Glutamatergic neuron (in vitro differentiated cells): ENCODE measurements around the gene DEPDC4. TPM values are rescaled to one million over a fixed set of nuclear protein-coding genes. Genes with fewer than 3 reads are reported as not detected.

Source experiments
- DNase-seq: peaks from one replicate; pipeline ENCODE4 v3.0.0; 2022
- H3K27ac Mint-ChIP-seq: one replicate; pipeline ENCODE4 v1.8.0; 2020; ENCODE audit warnings: mild to moderate bottlenecking, mixed read lengths, inconsistent platforms; ENCODE audit not compliant: unreplicated experiment
- H3K27me3 Mint-ChIP-seq: one replicate; pipeline ENCODE4 v1.8.0; 2020; ENCODE audit warnings: mild to moderate bottlenecking, moderate library complexity, mixed read lengths, inconsistent platforms; ENCODE audit not compliant: unreplicated experiment
- H3K36me3 Mint-ChIP-seq: one replicate; pipeline ENCODE4 v1.8.0; 2020; ENCODE audit warnings: mild to moderate bottlenecking, mixed read lengths, inconsistent platforms; ENCODE audit not compliant: unreplicated experiment
- H3K4me1 Mint-ChIP-seq: one replicate; pipeline ENCODE4 v1.8.0; 2020; ENCODE audit warnings: mild to moderate bottlenecking, low read depth, mixed read lengths, inconsistent platforms; ENCODE audit not compliant: unreplicated experiment
- H3K4me3 Mint-ChIP-seq: one replicate; pipeline ENCODE4 v1.8.0; 2020; ENCODE audit warnings: mild to moderate bottlenecking, mixed read lengths, inconsistent platforms; ENCODE audit not compliant: unreplicated experiment
- H3K9me3 Mint-ChIP-seq: one replicate; pipeline ENCODE4 v1.8.0; 2020; ENCODE audit warnings: mild to moderate bottlenecking, moderate library complexity, mixed read lengths, inconsistent platforms; ENCODE audit not compliant: unreplicated experiment
- total RNA-seq: library from RNA; stranded (reverse); fragmentation: NEBNext Ultra II Directional; extraction: Animal tissue kit (Norgen Biotek cat#: 25700); gene quantifications from one replicate; pipeline ENCODE4 v1.2.1, GENCODE V29; 2021; ENCODE audit not compliant: unreplicated experiment
- TF ChIP-seq, protein P1 (sequence below): fragments of 200-600 bp; sonication (generic); IDR thresholded peaks from one replicate; pipeline ENCODE4 v1.5.0; 2021; ENCODE audit not compliant: partially characterized antibody, unreplicated experiment

DEPDC4 gene
- total RNA-seq, 1 donor from 2014 or later: 2.0 TPM

- Mint-ChIP-seq H3K9me3 (peaks cover 8% of the 10 kb centered on the region), H3K27ac (no peak overlapping the region), H3K4me1 (no peaks in the 10 kb centered on the region), H3K36me3 (no peaks in the 10 kb centered on the region), H3K4me3 (peak overlapping the region; percentile 90), H3K27me3 (peaks cover 10% of the 10 kb centered on the region)
- TF ChIP-seq, protein P1, sequence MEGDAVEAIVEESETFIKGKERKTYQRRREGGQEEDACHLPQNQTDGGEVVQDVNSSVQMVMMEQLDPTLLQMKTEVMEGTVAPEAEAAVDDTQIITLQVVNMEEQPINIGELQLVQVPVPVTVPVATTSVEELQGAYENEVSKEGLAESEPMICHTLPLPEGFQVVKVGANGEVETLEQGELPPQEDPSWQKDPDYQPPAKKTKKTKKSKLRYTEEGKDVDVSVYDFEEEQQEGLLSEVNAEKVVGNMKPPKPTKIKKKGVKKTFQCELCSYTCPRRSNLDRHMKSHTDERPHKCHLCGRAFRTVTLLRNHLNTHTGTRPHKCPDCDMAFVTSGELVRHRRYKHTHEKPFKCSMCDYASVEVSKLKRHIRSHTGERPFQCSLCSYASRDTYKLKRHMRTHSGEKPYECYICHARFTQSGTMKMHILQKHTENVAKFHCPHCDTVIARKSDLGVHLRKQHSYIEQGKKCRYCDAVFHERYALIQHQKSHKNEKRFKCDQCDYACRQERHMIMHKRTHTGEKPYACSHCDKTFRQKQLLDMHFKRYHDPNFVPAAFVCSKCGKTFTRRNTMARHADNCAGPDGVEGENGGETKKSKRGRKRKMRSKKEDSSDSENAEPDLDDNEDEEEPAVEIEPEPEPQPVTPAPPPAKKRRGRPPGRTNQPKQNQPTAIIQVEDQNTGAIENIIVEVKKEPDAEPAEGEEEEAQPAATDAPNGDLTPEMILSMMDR: no peak
- DNase-seq: no peak
Measured at GRCh38 chr12:100199023-100199346, 67.9 kb downstream of the DEPDC4 start.

DNA sequence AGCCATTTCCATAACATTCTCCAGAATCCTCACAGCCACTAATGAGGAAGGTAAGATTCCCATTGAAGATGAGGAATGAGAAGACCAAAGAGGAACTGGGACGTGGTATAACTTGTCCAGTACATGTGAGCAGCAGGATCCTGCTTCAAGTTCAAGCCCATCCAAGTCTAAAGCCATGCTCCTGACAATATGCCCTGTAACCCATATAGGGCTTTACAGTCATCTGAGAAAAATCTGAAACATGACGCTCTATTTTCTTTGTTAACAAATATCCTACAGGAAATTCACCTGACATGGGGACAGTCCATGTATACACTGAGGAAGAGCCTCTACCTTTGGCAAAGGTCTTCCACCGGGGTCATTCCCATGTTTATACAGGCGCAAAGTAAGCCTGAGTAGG is 69.4 kb downstream of the DEPDC4 start:
- Mint-ChIP-seq H3K27ac (no peak overlapping the region), H3K9me3 (peaks cover 8% of the 10 kb centered on the region), H3K4me1 (no peaks in the 10 kb centered on the region), H3K36me3 (no peaks in the 10 kb centered on the region), H3K27me3 (peaks cover 13% of the 10 kb centered on the region), H3K4me3 (no peak overlapping the region)
- TF ChIP-seq, protein P1: no peak
- no peak for DNase-seq

DNA sequence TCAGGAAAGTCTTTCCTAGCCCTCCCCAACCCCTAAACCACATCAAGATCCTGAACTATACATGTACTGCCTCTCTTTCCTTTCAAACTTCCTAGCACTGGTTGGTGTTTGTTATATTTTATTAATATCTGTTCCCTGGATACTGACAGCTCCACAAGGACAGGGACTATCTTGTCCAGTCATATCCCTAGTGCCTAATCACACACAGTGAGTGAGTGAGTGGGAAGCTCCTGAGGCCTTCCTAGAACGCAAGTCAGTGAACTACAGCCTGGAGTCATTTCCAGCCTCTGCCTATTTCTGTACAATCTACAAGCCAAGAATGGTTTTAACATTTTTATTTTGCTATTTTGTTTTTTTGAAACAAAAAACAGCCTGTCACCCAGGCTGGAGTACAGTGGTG is 73.8 kb downstream of the DEPDC4 start:
- TF ChIP-seq, protein P1: no peak
- H3K36me3 Mint-ChIP-seq: no peaks in the 10 kb centered on the region
- peaks cover 5% of the 10 kb centered on the region for H3K27me3 Mint-ChIP-seq
- no peak overlapping the region for H3K27ac Mint-ChIP-seq
- peaks cover 6% of the 10 kb centered on the region for H3K4me1 Mint-ChIP-seq
- no peak overlapping the region for H3K4me3 Mint-ChIP-seq
- peaks cover 2% of the 10 kb centered on the region for H3K9me3 Mint-ChIP-seq
- DNase-seq: no peak

Other genes starting within 250 kb of the DEPDC4 start
- 25.7 TPM for gene BLTP3B, start 124.2 kb downstream of the DEPDC4 start, total RNA-seq
- gene ACTR6, start 66.3 kb downstream of the DEPDC4 start, total RNA-seq: 36.0 TPM
- gene SCYL2, start 98 bp upstream of the DEPDC4 start, total RNA-seq: 106 TPM
- 0.25 TPM for gene SLC17A8, start 90.0 kb upstream of the DEPDC4 start, total RNA-seq
- gene NR1H4, start 206.8 kb upstream of the DEPDC4 start, total RNA-seq: not detected